Bronchus fibroblast of lung (primary cell): ENCODE measurements around the gene ATG12. TPM values are rescaled to one million over a fixed set of nuclear protein-coding genes. Genes with fewer than 3 reads are reported as not detected.

Source experiments
- total RNA-seq: library from RNA; depleted of rRNA; stranded (reverse); fragments of >200 nt; gene quantifications from 2 replicates; pipeline ENCODE4 v1.2.3, GENCODE V29; 2015

ATG12 gene
- 48.2 and 52.3 TPM in 2 replicates for total RNA-seq

DNA sequence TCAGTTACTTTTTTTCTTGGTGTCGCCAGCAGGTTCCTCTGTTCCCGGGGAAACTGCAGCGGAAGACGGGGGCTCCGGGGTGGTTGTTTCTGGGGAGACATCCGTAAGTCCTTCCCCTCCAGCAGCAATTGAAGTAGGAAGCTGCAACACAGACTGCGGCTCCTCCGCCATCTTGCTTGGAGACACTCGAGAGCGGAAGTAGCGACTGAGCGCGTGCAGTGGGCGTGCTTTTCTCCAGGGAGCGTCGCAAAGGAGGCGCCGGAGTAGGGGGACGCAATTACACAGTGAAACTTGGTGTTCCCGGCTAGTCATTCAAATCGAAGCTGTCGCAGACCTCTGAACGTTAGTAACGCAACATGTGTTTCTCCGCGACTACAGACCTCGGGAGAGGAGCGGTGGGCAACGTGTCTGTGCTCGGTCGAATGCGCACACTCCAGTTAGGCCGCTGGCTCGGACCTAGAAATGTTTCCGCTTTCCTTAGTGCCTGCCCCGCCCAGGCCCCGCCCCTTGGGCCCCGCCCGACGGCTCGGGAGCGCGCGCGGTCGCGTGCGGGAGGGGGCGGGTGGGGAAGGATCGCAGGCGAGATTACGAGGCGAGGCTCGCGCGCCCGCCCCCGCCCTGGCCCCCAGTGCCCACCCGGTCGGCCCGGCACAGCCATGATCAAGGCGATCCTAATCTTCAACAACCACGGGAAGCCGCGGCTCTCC, at the start of gene ATG12, which contains the start of gene AP3S1:
ATG12 (minus strand) TSS at position 184 of the 707 bp plus-strand sequence; CDS start at position 171, 13 bp downstream.
AP3S1 (plus strand) TSS at position 554 of the 707 bp plus-strand sequence; CDS start at position 657, 103 bp downstream.

DNA sequence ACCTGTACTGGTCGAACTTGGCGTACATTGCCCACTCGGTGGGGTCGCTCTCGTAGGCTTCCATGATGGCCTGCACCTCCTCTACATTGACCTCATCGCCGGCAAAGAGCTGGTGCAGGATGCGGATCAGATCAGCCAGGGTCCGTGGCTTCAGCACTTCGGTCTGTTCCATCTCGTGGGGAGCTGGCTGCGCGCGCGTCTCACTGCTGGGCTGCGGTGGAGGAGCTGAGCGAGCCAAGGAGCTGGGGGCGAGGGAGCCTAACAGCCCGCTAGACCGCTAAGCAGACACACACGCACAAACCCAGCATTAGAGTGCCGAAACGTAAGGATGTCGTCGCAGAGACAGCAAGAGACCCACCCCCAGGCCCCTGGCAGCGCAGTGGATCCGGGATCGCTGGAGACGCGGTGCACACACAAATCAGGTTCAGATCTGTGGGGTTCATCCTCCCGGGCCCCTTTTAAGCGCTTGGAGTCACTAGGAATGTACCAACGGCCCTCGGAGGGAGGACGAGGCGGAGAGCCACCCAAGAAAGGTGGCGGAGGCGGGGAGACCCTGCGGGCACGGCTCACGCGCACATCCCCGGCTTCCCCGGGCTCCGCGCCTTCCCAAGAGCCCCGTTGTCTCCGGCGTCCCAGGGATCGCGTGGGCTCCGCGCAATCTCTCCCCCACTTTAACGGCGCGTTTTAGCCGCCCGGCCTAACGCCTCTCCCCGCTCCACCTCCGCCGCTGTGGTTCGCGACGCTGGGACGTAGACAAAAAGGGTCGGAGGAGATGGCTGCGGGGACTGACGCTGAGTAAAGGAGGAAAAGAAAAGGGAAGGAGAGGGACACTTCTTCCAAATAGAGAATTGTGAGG, 24.9 kb downstream of the ATG12 start, which contains the start of gene CDO1:
CDO1 (minus strand) TSS at position 434 of the 856 bp plus-strand sequence; CDS start at position 172, 262 bp downstream.

Other genes with a start within 250 kb of the ATG12 start
- gene TICAM2, start 239.1 kb downstream of the ATG12 start, total RNA-seq = 4.5 and 5.2 TPM in 2 replicates
- gene TMED7, start 215.5 kb downstream of the ATG12 start, total RNA-seq = 58.6 and 71.6 TPM in 2 replicates
- gene CDO1, start 24.9 kb downstream of the ATG12 start, total RNA-seq = 8.0 and 19.0 TPM in 2 replicates
- 106 and 112 TPM in 2 replicates for gene AP3S1, start 370 bp upstream of the ATG12 start, total RNA-seq
- under 0.01 TPM in 2 replicates for gene LVRN, start 120.9 kb upstream of the ATG12 start, total RNA-seq
- 0.17 TPM in 1 of 2 replicates, not detected in the other for gene ARL14EPL, start 190.9 kb upstream of the ATG12 start, total RNA-seq
- gene COMMD10, start 243.5 kb upstream of the ATG12 start, total RNA-seq = 26.6 and 29.1 TPM in 2 replicates